HFFc6 (cell line): Measurements from ENCODE around the gene SLC66A3. TPM values are rescaled to one million over a fixed set of nuclear protein-coding genes. Genes with fewer than 3 reads are reported as not detected.

ENCODE experiments used
- DNase-seq: peaks from one replicate; pipeline ENCODE4 v3.0.0-alpha.2; 2018
- H3K27ac Mint-ChIP-seq: 2 replicates; pipeline ENCODE4 v1.8.0; 2020; ENCODE audit warnings: mild to moderate bottlenecking, mixed read lengths
- H3K27me3 Mint-ChIP-seq: 2 replicates; pipeline ENCODE4 v1.8.0; 2021; ENCODE audit warnings: mild to moderate bottlenecking, moderate library complexity, mixed read lengths; ENCODE audit not compliant: insufficient read depth
- H3K36me3 Mint-ChIP-seq: 2 replicates; pipeline ENCODE4 v1.8.0; 2021; ENCODE audit warnings: low read depth, mixed read lengths
- H3K4me1 Mint-ChIP-seq: 2 replicates; pipeline ENCODE4 v1.8.0; 2020; ENCODE audit warnings: low read depth, mixed read lengths
- H3K4me3 Mint-ChIP-seq: 2 replicates; pipeline ENCODE4 v1.8.0; 2020; ENCODE audit warnings: mild to moderate bottlenecking, moderate library complexity, mixed read lengths
- H3K9me3 Mint-ChIP-seq: 2 replicates; pipeline ENCODE4 v1.8.0; 2020; ENCODE audit warnings: mild to moderate bottlenecking, mixed read lengths
- total RNA-seq, 6 experiments: library from RNA; stranded (reverse); fragmentation: NEBNext Ultra II Directional; extraction: Animal tissue kit (Norgen Biotek cat#: 25700); gene quantifications; 2 replicates in 1 of 6; 3 replicates in 5 of 6; pipeline ENCODE4 v1.2.3, GENCODE V29; 2021
- TF ChIP-seq, protein P1 (sequence below): fragments of 200-600 bp; sonication (generic); IDR thresholded peaks from 2 replicates; pipeline ENCODE4 v1.5.0; 2021; ENCODE audit warnings: antibody characterized with exemption, mild to moderate bottlenecking

Gene SLC66A3
- total RNA-seq, 6 experiments from 2014 or later, result 11.4 to 17.4 (median 13.0) TPM

- DNase-seq, result peak; percentile 8
- Mint-ChIP-seq H3K36me3 (no peaks in the 10 kb centered on the region), H3K9me3 (no peaks in the 10 kb centered on the region), H3K4me1 (peaks cover 26% of the 10 kb centered on the region), H3K27ac (0 out of 2 replicates have a peak overlapping the region, but pooled peaks have one; percentile 6), H3K27me3 (peaks cover 23% of the 10 kb centered on the region), H3K4me3 (peak overlapping the region; percentile 54)
- TF ChIP-seq, protein P1, sequence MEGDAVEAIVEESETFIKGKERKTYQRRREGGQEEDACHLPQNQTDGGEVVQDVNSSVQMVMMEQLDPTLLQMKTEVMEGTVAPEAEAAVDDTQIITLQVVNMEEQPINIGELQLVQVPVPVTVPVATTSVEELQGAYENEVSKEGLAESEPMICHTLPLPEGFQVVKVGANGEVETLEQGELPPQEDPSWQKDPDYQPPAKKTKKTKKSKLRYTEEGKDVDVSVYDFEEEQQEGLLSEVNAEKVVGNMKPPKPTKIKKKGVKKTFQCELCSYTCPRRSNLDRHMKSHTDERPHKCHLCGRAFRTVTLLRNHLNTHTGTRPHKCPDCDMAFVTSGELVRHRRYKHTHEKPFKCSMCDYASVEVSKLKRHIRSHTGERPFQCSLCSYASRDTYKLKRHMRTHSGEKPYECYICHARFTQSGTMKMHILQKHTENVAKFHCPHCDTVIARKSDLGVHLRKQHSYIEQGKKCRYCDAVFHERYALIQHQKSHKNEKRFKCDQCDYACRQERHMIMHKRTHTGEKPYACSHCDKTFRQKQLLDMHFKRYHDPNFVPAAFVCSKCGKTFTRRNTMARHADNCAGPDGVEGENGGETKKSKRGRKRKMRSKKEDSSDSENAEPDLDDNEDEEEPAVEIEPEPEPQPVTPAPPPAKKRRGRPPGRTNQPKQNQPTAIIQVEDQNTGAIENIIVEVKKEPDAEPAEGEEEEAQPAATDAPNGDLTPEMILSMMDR, result no peak; the same call in 1 of the 2 replicates
Observed at GRCh38 chr2:11121099-11121822, 34.0 kb upstream of the SLC66A3 start.

DNA sequence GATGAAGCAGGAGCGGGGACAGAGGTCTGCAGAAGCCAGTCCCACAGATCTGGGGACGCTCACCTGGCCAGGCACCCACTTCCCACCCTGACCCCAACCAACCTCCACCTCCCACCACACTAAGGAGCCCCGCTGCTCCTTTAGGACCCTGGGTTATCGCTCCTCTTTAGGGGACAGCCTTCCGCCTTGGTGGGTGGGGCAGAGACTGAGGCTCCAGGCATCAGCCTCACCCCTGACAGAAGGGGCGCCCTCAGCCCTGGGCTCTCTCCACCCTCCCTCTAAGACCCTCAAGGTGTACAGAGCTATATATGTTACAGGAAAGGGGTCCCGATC, 33.5 kb upstream of the SLC66A3 start:
- no peaks in the 10 kb centered on the region for H3K9me3 Mint-ChIP-seq
- peaks cover 18% of the 10 kb centered on the region for H3K27me3 Mint-ChIP-seq
- peak overlapping the region; percentile 54 for H3K4me3 Mint-ChIP-seq
- TF ChIP-seq, protein P1, result no peak
- no peaks in the 10 kb centered on the region for H3K36me3 Mint-ChIP-seq
- H3K4me1 Mint-ChIP-seq, result peaks cover 26% of the 10 kb centered on the region
- H3K27ac Mint-ChIP-seq, result no peak overlapping the region
- DNase-seq, result no peak

GRCh38 chr2:11122380-11122779, 32.9 kb upstream of the SLC66A3 start:
- peaks cover 26% of the 10 kb centered on the region for H3K4me1 Mint-ChIP-seq
- no peaks in the 10 kb centered on the region for H3K9me3 Mint-ChIP-seq
- no peaks in the 10 kb centered on the region for H3K36me3 Mint-ChIP-seq
- no peak for DNase-seq
- TF ChIP-seq, protein P1, result no peak
- peak overlapping the region; percentile 54 for H3K4me3 Mint-ChIP-seq
- H3K27me3 Mint-ChIP-seq, result peaks cover 18% of the 10 kb centered on the region
- H3K27ac Mint-ChIP-seq, result no peak overlapping the region

DNA sequence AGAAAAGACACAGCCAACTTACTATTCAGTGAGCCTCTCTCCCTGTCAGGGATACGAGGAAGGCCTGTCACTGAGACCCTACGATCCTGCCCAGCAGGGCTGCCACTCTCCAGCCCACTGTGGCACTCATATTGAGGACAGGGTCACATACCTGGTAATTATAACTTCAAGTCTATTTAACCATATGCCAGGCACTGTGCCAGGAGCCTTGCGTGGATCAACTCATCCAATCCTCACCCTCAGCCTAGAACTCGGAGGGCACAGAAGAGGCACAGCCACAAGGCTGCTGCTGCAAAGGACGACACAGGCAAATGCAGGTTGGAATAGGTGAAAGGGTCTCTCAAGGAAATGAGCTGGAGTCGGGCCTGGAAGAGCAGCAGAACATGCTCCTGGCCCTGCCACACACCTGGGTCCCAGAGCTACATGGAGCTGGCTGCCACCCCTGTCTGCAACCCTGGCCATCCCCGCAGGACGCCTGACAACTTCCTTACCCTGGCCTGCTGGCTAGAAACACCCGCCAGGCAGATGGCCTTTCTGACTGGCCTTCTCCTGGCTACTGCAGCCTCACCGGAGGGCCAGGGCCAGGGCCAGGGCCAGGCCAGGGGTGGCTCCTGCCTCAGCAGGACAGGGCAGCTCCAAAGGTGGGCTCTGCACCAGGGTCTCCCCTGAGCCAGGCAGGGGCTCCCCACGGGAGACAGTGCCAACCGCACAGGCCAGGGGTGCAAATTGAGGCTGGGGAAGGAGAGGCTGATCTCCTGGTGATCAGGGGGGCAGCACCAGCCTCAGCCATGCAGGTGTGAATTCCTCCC, 32.1 kb upstream of the SLC66A3 start:
- H3K27me3 Mint-ChIP-seq, result peaks cover 15% of the 10 kb centered on the region
- H3K36me3 Mint-ChIP-seq, result no peaks in the 10 kb centered on the region
- no peak overlapping the region for H3K27ac Mint-ChIP-seq
- TF ChIP-seq, protein P1, result no peak
- peaks cover 28% of the 10 kb centered on the region for H3K4me1 Mint-ChIP-seq
- H3K9me3 Mint-ChIP-seq, result no peaks in the 10 kb centered on the region
- DNase-seq, result no peak
- no peak overlapping the region for H3K4me3 Mint-ChIP-seq

GRCh38 chr2:11123856-11124759, 31.2 kb upstream of the SLC66A3 start:
- no peak overlapping the region for H3K4me3 Mint-ChIP-seq
- H3K36me3 Mint-ChIP-seq, result no peaks in the 10 kb centered on the region
- no peaks in the 10 kb centered on the region for H3K9me3 Mint-ChIP-seq
- no peak overlapping the region for H3K27ac Mint-ChIP-seq
- TF ChIP-seq, protein P1, result peak; percentile 93
- H3K4me1 Mint-ChIP-seq, result peaks cover 36% of the 10 kb centered on the region
- H3K27me3 Mint-ChIP-seq, result peaks cover 11% of the 10 kb centered on the region
- DNase-seq, result peak; percentile 41
